Lower leg skin (tissue), 3 donors: Measurements from ENCODE around the gene KRT74.

ENCODE experiments used
- POLR2A ChIP-seq, 2 donors: fragments of 450-650 bp; IDR thresholded peaks; one replicate each; pipeline ENCODE4 v1.6.1; 2016 to 2017; ENCODE audit warnings: antibody characterized with exemption in 2 of 2, mild to moderate bottlenecking in 1 of 2, moderate library complexity in 1 of 2
- TF ChIP-seq, protein P1 (sequence below), 3 donors: fragments of 450-650 bp; IDR thresholded peaks; one replicate each; pipeline ENCODE4 v1.5.1; 2016; ENCODE audit warnings: antibody characterized with exemption in 3 of 3, mild to moderate bottlenecking in 3 of 3, moderate library complexity in 2 of 3

DNA sequence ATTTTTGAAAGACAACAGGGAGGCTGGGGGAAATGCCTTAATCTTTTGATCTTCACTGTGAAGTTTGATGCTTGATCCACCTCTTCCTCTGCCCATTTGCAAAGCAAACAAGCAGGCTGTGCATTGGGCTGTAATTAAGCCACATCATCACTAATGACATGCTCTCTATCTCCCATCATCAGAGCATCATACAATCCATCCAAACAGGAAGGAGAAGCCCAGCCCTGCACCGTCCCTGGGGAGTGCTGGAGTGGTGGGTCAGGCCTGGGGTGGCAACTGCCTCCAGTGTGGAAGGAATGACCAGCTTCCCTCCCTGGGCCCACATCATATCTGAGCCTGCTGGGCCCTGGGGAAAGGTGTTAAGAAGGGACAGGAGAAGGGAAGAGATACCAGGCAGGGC is 6.9 kb upstream of the KRT74 start:
- TF ChIP-seq, protein P1, sequence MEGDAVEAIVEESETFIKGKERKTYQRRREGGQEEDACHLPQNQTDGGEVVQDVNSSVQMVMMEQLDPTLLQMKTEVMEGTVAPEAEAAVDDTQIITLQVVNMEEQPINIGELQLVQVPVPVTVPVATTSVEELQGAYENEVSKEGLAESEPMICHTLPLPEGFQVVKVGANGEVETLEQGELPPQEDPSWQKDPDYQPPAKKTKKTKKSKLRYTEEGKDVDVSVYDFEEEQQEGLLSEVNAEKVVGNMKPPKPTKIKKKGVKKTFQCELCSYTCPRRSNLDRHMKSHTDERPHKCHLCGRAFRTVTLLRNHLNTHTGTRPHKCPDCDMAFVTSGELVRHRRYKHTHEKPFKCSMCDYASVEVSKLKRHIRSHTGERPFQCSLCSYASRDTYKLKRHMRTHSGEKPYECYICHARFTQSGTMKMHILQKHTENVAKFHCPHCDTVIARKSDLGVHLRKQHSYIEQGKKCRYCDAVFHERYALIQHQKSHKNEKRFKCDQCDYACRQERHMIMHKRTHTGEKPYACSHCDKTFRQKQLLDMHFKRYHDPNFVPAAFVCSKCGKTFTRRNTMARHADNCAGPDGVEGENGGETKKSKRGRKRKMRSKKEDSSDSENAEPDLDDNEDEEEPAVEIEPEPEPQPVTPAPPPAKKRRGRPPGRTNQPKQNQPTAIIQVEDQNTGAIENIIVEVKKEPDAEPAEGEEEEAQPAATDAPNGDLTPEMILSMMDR (IDR thresholded peaks at IDR 0.05): no peak
- no peak for TF ChIP-seq POLR2A (IDR thresholded peaks at IDR 0.05)
